Calu3 (cell line): ENCODE measurements around the gene KCNQ4. TPM values are rescaled to one million over a fixed set of nuclear protein-coding genes. Genes with fewer than 3 reads are reported as not detected.

ENCODE experiments used
- BruUV-seq: library from RNA; stranded (reverse); fragments of 400-500 nt; replicated peaks from 2 replicates; lab custom pipeline; 2021; lab: Mats Ljungman, UMichigan
- CTCF ChIA-PET: fragments of 300-600 bp; sonication (Branson Sonifier 250); formaldehyde crosslinking; loops from one replicate; lab custom pipeline; 2022; ENCODE audit warnings: antibody characterized with exemption; lab: Charles Lee
- DNase-seq: peaks from one replicate; pipeline ENCODE4 v3.0.0; 2022
- H3K27ac Mint-ChIP-seq: one replicate; pipeline ENCODE4 v1.8.0; 2022; ENCODE audit warnings: mixed read lengths; ENCODE audit not compliant: unreplicated experiment
- H3K27me3 Mint-ChIP-seq: one replicate; pipeline ENCODE4 v1.8.0; 2022; ENCODE audit warnings: mixed read lengths; ENCODE audit not compliant: unreplicated experiment
- H3K36me3 Mint-ChIP-seq: one replicate; pipeline ENCODE4 v1.8.0; 2022; ENCODE audit warnings: mild to moderate bottlenecking, moderate library complexity, mixed read lengths; ENCODE audit not compliant: insufficient read depth, unreplicated experiment
- H3K4me1 Mint-ChIP-seq: one replicate; pipeline ENCODE4 v1.8.0; 2022; ENCODE audit warnings: mild to moderate bottlenecking, low read depth, mixed read lengths; ENCODE audit not compliant: unreplicated experiment
- H3K4me3 Mint-ChIP-seq: one replicate; pipeline ENCODE4 v1.8.0; 2022; ENCODE audit warnings: mild to moderate bottlenecking, low read depth, moderate library complexity, mixed read lengths; ENCODE audit not compliant: unreplicated experiment
- H3K9me3 Mint-ChIP-seq: one replicate; pipeline ENCODE4 v1.8.0; 2022; ENCODE audit warnings: low read depth, mixed read lengths; ENCODE audit not compliant: unreplicated experiment
- CTCF ChIP-seq: fragments of 200-600 bp; IDR thresholded peaks from one replicate; pipeline ENCODE4 v1.8.0; 2022; ENCODE audit warnings: antibody characterized with exemption; ENCODE audit not compliant: unreplicated experiment
- intact Hi-C: fragments of 100-400 bp; cut with micrococcal nuclease; formaldehyde crosslinking; loops from one replicate; pipeline ENCODE4 v1.10.0; 2022; ENCODE audit not compliant: unreplicated experiment
- total RNA-seq: library from RNA; stranded (reverse); gene quantifications from 2 replicates; pipeline ENCODE4 v1.2.3, GENCODE V29; 2022

Gene KCNQ4
- total RNA-seq, 1 experiment from 2014 or later, result 0.92 TPM

DNA sequence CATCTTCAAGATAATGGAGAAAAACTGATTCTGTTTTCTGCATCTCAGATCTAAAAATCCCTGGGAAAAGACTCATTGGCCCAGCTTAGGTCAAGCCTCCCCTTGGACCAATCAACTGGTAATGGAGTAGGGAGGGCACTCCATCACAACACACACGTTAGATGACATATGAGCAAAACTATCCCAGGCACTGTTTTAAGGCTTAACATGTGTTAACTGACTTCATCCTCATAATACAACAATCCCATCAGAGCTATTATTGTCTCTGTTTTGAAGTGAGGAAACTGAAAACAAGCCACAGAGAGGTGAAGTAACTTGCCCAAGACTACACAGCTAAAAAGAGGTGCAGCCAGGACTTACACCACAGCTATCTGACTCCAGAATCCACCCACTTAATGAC lies 93.3 kb downstream of the KCNQ4 start:
- Mint-ChIP-seq H3K27me3 (no peaks in the 10 kb centered on the region), H3K27ac (peak overlapping the region; percentile 96)
- CTCF ChIA-PET, result interaction anchor here (1.1 to 1.7 kb wide), 4 partner anchors 13 to 74 kb away, joined by 3 to 7 read pairs (median 6); no protein-coding TSS in a partner anchor

DNA sequence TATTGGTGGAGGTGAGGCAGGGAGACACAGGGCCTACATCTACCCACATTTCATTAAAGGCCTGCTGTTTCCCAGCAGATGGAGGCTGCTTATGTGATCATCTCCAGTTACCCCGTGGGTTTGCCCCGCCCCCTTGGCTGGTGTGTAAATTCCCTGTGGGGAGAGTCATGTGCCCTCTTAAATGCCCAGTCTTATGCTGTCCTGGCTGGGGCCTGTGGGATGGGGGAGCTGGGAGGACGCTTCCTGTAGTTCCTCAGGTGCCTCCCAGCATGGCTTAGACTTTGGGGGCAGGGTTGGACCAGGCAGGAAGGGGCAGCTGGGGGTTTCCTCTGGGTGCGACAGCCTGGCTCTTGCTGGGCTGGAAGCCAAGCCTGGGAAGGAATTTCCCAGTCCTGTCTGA lies 94.1 kb downstream of the KCNQ4 start:
- no peak for TF ChIP-seq CTCF
- H3K4me1 Mint-ChIP-seq, result peaks cover 68% of the 10 kb centered on the region
- CTCF ChIA-PET, result interaction anchor here (0.5 to 1.7 kb wide), 6 partner anchors 10 to 73 kb away, joined by 3 to 7 read pairs (median 6); partner anchors contain the start of gene CITED4
- no peak overlapping the region for H3K4me3 Mint-ChIP-seq
- peaks cover 7% of the 10 kb centered on the region for H3K36me3 Mint-ChIP-seq
- DNase-seq, result peak; percentile 88
- H3K9me3 Mint-ChIP-seq, result no peaks in the 10 kb centered on the region
- intact Hi-C loops, result no loop called here
- H3K27ac Mint-ChIP-seq, result peak overlapping the region; percentile 96
- H3K27me3 Mint-ChIP-seq, result no peaks in the 10 kb centered on the region
- no TSS peak for BruUV-seq

More for the DNA sequence above, 93.3 kb downstream of the KCNQ4 start:
- H3K4me3 Mint-ChIP-seq, result no peak overlapping the region
- peaks cover 77% of the 10 kb centered on the region for H3K4me1 Mint-ChIP-seq
- no peaks in the 10 kb centered on the region for H3K9me3 Mint-ChIP-seq
- no peak for DNase-seq
- intact Hi-C loops, result no loop called here
- TF ChIP-seq CTCF, result no peak
- peaks cover 7% of the 10 kb centered on the region for H3K36me3 Mint-ChIP-seq
- no TSS peak for BruUV-seq

DNA sequence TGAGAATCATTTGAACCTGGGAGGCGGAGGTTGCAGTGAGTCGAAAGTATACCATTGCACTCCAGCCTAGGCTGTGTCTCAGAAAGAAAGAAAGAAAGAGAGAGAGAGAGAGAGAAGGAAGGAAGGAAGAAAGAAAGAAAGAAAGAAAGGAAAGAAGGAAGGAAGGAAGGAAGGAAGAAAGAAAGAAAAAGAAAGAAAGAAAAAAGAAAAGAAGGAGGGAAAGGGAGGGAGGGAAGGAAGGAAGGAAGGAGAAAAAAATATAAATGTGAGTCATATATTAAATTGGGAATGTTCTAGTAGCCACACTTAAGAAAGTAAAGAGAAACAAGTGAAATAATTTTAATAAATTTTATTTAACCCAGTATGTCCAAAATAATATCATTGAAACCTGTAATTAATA lies 95.3 kb downstream of the KCNQ4 start:
- TF ChIP-seq CTCF, result no peak
- Mint-ChIP-seq H3K9me3 (no peaks in the 10 kb centered on the region), H3K27me3 (no peaks in the 10 kb centered on the region), H3K36me3 (peaks cover 7% of the 10 kb centered on the region), H3K27ac (peak overlapping the region; percentile 96), H3K4me3 (no peak overlapping the region), H3K4me1 (peaks cover 58% of the 10 kb centered on the region)
- intact Hi-C loops, result no loop called here
- CTCF ChIA-PET, result no interaction called here
- DNase-seq, result no peak
- no TSS peak for BruUV-seq

- Mint-ChIP-seq H3K4me1 (peaks cover 54% of the 10 kb centered on the region), H3K36me3 (peaks cover 7% of the 10 kb centered on the region), H3K9me3 (no peaks in the 10 kb centered on the region), H3K27me3 (no peaks in the 10 kb centered on the region), H3K27ac (no peak overlapping the region), H3K4me3 (no peak overlapping the region)
- no peak for DNase-seq
- no TSS peak for BruUV-seq
- CTCF ChIA-PET, result no interaction called here
- intact Hi-C loops, result no loop called here
- TF ChIP-seq CTCF, result no peak
These were observed 96.0 kb downstream of the KCNQ4 start for GRCh38 chr1:40879482-40880175.
